Activated CD4-positive, alpha-beta T cell treated with anti-CD3 and anti-CD28 coated beads, Interleukin-2, amount 50 U/mL, for 24 hours (primary cell): Measurements from ENCODE around the gene DOCK2.
"Not testable (repeated sequence)": the region's sequence is repeated elsewhere in the genome, so short reads cannot be mapped to it uniquely, and the experiment has no call there.

ENCODE experiments used
- DNase-seq, 2 donors: peaks; one replicate each; pipeline ENCODE4 v3.0.0-alpha.2; 2020; ENCODE audit warnings: low read depth in 1 of 2, low spot score in 1 of 2

The DOCK2 gene

DNA sequence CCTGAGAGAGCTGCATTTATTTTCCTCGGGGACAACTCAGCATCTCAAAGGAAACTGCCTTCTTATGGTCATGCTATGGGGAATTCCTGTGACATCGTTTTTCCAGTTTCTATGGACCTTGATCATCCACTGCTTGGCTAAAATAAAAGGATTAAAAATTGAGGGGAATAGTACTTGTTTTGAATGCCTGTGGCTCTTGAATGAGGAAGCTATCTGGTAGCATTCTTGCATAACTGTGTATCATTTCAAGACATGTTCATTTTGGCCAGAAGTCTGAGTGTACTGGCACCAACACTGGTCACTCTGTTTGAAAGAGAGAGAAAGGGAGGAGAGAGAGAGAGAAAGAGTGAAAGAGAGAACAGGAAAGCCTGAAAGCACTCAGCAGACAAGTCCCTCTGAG, 116.7 kb downstream of the DOCK2 start:
- DNase-seq: no peak

- no peak for DNase-seq
Observed at GRCh38 chr5:169754737-169755136, 117.7 kb downstream of the DOCK2 start.

- DNase-seq: no peak
Observed at GRCh38 chr5:169756071-169756765, 119.1 kb downstream of the DOCK2 start.

DNA sequence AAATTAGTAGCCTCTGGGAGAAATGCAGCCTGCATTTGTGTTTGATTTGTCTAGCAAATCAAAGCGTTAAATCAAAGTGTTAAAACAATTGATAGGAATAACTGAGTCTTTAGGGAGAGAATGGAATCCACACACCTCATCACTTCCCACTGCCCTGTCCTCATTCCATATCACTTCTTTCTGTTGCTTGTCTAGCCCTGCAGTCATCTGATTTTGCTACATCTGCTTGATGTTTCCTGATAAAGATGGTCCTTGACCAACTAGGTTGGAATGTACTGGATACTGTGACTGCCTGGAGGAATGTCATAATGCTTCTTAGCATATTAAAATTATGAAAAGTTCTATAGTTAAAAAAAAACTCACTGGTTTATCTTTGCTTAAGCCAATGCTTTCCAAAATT, 119.9 kb downstream of the DOCK2 start:
- no peak for DNase-seq

GRCh38 chr5:169758886-169759285, 121.8 kb downstream of the DOCK2 start:
- no peak for DNase-seq

- DNase-seq: no peak
Observed at GRCh38 chr5:169760229-169760628, 123.2 kb downstream of the DOCK2 start.

GRCh38 chr5:169762338-169763095, 125.4 kb downstream of the DOCK2 start:
- DNase-seq: no peak

DNA sequence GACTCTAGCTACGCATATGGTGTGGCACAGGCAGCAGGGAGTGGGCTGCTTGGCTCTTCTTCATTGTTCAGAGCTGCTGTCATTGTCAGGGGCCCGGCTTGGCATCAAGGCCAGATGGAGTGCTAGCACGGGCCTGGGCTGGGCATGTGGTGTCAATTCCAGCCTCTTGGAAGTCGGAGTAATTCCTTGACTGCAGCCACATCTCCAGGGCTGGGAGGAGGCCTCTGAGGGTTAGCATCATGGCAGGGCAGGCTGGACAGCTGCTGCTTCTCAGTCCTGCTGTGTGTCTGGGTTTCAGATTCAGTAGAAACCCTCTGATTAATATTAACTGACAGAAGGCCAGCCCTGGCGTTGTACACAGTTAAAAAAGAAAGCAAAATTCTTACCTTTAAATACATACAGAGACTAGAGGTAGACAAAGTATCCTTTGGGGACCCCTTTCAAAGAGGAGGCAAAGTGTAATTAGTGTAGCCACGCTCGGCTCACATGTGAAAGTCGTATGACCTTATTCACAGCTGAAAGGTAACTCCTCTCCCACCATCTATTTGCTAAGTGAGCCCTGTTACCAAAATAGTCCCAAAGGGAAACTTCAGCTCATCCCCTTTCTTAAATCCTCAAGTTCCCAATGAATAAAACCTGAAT, 126.4 kb downstream of the DOCK2 start:
- no peak for DNase-seq

DNA sequence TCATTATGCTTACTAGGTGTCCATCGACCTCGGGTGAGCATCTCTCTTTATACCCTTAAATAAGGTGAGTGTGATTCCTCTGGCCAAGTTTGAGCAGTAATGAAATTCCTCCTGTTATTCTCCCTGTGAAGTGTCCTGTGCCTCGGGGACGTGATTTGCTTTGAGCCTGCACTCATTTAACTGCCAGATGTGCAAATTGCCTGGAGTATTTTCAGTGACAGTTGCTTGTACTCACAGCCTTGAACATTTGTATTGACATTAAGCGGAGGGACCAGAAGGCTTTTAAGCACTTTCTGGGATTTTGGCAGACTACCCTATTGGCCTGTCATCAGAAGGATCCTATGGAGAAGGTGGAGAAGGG, 126.9 kb downstream of the DOCK2 start:
- DNase-seq: no peak

GRCh38 chr5:169765176-169765996, 128.3 kb downstream of the DOCK2 start:
- no peak for DNase-seq

DNA sequence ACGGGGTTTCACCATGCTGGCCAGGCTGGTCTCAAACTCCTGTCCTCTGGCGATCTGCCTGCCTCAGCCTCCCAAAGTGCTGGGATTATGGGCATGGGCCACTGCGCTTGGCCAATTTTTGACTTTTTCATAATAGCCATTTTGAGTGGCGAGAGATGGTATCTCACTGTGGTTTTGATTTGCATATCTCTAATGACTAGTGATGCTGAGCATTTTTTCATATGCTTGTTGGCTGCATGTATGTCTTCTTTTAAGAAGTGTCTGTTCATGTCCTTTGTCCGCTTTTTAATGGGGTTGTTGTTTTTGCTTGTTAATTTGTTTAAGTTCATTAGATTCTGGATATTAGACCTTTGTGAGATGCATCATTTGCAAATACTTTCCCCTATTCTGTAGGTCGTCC, 129.9 kb downstream of the DOCK2 start:
- not testable (repeated sequence) for DNase-seq

DNA sequence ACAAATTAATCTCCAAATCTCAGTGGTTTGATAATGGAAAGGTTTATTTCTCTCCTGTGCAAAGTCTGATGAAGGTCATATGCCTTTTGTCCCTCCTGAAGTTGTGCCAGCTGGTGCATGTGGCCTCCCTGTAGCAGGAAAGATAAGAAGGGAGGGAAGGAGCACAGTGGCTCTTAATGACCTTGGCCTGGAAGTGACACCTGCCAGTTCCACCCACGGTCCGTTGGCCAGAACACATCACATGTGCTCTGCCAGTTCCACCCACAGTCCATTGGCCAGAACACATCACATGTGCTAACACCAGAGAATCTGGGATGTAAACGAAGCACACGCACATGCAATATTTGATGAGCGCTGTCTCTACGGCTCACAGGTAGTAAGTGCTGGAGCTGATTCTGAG, 130.9 kb downstream of the DOCK2 start:
- no peak for DNase-seq

DNA sequence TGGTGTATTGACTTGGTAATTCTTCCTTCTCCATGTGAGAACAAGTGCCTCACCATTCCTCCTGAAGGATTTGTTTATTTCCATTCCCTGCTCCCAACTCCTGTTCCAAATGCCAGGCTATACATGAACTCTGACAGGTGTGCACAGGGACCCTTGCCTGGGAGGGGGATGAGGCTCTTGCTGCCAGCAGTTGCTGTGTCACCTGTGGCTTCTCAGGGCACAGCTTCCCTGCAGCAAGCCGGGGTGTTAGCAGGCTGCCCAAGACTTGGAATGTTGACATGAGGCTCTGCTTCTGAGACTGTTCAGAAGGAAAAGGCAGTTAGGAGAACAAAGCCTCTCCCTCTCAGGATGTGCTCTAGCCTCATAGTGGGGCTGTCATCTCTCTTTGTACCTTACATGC, 131.3 kb downstream of the DOCK2 start:
- no peak for DNase-seq

DNA sequence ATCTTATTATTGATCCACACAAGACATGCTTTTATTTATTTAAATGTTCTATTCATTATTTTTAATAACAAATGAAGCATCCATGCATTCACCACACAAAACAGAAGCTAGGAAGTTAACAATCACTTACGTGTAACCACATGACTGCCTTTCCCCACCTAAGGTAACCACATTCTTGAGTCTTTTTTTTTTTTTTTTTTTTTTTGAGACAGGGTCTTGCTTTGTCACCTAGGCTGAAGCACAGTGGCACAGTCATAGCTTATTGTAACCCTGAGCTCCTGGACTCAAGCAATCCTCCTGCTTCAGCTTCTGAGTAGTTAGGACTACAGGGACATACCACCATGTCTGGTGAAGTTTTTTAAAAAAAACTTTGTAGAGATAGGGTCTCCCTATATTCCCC, 133.0 kb downstream of the DOCK2 start:
- DNase-seq: no peak

DNA sequence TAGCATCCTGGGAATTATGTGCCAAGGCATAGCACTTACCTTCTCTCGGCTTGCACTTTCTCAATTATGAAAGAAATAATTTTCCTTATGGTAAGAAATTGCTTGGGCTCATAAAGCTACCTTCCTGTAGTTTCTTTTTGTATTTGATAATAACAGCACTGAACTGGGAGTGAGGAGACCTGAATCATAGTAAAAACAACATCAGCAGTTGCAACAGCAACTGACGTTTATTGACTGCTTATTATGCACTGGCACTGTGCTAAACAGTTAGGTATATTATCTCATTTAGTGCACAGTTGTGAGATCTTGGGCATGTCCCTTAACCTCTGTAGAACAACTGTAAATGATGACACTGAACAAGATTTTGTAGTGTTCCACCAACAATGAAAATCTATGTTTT, 135.2 kb downstream of the DOCK2 start:
- DNase-seq: no peak

DNA sequence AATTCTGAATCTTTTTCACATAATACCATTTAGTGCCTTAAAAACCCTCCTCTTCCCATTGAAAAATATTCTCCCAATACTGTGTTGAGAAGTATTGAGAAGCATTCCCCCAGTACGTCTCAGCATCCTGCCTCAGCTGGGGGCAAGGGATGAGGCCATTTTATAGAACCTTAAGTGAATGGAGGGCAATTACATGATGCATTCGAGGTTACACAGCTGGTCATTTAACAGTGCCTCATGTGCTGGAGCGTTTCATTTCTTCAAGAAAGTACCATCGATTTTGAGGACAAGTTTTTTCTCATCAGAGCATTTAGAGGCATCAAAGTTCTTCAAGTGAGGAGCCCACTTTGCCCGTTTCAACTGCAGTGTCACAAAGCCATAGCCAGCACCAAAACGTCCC, 135.6 kb downstream of the DOCK2 start:
- no peak for DNase-seq

DNA sequence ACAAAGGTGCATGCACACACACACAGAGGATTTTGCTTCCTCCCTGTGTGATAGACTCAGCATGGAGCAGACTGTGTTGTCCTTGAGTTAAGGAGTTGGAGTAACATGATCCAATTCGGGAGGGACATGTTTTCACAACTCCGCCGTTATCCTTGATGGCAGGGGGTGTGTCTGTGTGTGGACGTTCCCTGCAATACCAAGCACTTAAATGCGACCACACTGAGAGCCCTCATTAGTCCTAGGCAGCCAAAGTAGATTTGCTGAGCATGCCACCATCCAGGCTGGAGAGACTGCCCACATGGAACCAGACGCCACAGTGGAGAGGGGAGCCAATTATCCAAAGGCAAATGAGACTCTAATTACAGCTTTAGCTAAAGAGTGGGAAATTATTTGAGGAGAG, 140.1 kb downstream of the DOCK2 start:
- DNase-seq: no peak

DNA sequence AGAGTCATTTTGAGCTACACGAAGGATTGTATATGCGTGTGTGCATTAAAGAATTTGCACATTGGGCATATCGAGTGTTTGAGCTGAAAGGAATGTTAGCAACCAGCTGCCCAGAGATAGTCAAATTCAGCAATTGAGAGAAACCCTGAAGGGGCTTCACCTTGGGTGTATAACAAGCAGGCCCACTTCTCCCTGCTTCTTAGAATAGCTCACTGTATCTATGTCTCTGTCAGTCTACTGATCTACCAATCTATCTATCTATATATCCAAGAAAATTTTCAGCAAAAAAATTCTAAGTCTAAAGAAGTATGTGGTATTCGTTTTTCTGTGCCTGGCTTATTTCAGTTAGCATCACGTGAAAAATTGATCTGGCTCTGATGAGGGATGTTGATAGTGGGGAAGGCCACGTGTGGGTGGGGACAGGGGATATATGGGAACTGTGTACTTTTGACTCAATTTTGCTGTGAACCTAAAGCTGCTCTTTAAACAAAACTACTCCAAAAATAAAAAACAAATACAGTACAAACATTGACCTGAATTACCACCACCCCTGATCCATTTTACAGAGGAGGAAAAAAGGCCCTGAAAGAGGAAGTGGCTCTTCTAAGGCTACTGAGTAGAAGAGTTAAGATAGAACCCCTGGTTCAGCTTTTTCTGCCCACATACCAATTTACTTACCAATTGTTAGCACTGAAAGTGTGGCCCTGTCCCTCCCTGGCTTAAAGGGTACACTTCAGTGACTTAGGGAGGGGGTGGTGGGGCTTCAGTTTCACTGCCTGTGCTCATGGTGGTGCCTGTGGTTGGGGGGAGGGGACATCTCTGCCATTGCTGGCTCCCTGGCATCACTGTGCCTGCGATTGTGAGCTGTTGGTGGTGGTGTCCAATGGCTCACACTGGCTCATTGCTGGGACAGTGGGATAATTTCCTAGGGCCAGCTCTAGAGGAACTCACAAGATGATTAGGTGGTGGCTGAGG, 141.8 kb downstream of the DOCK2 start:
- DNase-seq: no peak

- DNase-seq: no peak
Observed at GRCh38 chr5:169781420-169782345, 144.6 kb downstream of the DOCK2 start.
